Measurements from ENCODE around the gene AKAP1.

The AKAP1 gene

DNA sequence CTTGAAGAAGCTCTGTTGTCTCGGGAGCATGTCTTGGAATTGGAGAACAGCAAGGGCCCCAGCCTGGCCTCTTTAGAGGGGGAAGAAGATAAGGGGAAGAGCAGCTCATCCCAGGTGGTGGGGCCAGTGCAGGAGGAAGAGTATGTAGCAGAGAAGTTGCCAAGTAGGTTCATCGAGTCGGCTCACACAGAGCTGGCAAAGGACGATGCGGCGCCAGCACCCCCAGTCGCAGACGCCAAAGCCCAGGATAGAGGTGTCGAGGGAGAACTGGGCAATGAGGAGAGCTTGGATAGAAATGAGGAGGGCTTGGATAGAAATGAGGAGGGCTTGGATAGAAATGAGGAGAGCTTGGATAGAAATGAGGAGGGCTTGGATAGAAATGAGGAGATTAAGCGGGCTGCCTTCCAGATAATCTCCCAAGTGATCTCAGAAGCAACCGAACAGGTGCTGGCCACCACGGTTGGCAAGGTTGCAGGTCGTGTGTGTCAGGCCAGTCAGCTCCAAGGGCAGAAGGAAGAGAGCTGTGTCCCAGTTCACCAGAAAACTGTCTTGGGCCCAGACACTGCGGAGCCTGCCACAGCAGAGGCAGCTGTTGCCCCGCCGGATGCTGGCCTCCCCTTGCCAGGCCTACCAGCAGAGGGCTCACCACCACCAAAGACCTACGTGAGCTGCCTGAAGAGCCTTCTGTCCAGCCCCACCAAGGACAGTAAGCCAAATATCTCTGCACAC, 21.2 kb downstream of the AKAP1 start:
- no peak for DNase-seq

DNA sequence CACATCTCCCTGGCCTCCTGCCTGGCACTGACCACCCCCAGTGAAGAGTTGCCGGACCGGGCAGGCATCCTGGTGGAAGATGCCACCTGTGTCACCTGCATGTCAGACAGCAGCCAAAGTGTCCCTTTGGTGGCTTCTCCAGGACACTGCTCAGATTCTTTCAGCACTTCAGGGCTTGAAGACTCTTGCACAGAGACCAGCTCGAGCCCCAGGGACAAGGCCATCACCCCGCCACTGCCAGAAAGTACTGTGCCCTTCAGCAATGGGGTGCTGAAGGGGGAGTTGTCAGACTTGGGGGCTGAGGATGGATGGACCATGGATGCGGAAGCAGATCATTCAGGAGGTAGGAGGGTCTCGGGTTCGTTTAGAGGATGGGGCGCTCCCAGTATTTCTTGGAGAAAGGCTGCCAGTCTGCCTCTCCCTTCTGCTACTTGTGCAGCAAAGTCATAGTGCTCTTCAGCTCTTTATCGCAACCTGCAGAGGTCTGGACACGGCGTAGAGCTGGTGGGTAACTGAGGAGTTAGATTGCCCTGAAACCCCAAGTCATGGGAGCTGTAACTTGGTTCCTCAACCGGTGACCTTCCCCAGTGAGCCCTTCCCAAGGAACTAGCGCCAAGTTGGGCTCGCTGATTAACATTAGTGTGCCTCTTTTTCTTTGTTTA, 21.9 kb downstream of the AKAP1 start:
- no peak for DNase-seq

DNA sequence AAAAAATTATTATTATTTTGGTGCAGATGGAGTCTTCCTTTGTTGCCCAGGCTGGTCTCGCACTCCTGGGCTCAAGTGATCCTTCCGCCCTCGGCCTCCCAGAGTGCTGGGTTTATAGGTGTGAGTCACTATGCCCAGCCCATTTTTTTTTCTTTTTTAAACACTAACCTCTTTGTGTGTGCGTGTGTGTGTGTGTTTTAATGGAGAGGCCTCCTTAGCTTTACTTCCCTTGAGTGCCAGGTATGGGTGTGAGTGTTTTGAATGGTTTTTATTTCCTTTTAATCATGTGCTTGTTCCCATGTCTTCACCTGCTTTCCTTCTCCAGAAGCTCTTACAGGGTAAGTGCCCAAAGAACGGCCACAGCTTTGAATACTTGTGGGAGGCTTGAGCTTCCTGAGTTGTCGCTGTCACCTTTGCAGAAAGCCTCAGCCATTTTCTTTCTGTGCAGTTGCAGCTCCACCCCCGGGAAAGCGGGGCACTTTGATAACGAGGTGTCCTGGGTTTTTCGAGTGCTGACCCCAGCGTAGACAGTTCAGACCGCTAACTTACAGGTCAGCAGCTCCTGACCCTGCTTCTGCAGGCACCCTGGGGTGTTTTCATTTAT, 22.6 kb downstream of the AKAP1 start:
- no peak for DNase-seq

DNA sequence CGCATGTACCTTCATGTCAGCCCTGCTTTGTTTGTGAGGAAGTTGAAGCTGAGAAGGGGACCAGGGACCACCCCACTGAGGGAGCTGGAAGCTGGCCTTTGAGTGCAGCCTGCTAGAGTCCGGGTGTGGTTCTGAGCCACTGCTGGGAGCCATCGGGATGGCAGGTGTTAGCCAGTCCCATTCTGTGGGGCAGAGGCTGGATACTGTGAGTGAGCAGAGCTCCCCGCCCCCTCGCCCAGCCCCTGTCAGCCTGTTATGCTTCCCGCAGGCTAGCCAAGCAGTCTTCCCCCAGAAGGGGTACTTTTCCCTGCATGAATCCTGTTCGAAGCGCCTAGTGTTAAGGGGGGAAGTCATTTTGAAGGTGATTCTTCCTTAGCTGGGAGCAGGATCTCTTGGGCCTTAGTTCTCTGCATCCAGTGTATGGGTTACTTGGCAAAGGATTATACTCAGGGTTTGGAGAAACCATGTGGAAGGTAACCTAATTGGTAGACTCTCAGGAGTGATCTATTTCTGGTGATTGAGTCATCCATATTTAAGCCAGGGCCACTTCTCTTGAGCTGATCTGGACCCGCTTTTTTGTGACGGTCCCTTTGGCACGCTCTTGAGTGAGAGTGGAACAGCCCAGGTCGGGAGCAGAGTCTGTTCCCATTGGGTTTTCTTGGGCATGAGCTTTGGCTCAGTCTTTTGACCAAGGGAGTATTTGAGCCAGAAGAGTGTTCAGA, 23.8 kb downstream of the AKAP1 start:
- no peak for DNase-seq

DNA sequence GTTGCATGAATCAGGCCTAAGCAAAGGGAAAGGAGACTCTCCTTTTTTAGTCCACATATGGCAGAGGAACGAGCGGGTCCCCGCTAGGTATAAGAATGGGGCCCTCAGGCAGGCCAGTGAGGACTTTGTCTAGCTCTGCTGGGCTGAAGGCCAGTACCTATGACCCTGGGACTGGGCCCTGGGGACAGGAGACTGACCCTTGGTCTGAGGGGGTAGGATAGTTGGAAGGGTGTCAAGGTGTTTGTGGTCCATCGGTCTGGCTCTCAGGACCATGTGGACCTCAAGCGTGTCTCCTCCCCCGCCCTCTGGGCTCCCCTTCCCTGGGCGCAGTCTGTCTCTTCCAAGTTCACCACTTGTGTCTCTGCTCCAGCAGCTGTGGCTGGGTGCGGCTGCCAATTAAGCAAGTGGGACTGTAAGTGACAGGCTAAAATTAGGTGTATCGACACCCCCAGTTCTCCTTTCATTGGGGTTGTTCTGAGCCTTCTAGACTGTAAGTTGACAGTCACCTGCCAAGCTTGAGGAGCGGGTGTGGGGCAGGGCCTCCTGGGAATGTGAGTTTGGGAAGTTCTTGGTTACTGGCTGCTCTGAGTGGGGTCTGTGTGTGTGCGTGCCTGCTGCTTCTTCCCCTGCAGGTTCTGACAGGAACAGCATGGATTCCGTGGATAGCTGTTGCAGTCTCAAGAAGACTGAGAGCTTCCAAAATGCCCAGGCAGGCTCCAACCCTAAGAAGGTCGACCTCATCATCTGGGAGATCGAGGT, 24.5 kb downstream of the AKAP1 start:
- DNase-seq, result no peak

DNA sequence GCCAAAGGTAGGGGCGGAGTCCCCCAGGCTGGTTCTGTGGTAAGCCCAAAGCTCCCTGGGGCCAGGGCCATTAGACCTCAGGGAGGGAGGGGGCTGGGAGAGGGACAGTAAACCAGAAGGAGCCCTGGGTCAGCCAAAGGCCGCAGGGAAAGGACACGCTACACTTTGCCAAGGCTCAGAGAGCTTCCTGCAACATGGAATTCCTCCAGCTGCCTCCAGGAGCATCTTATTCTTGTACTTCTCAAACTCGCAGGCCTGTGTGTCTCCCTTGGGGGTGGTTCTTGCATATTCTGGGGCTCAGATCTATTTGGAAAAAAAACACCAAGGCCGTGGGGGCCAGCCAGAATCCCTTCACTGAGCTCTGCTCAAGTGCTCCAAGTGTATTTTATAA, 25.1 kb downstream of the AKAP1 start:
- no peak for DNase-seq

DNA sequence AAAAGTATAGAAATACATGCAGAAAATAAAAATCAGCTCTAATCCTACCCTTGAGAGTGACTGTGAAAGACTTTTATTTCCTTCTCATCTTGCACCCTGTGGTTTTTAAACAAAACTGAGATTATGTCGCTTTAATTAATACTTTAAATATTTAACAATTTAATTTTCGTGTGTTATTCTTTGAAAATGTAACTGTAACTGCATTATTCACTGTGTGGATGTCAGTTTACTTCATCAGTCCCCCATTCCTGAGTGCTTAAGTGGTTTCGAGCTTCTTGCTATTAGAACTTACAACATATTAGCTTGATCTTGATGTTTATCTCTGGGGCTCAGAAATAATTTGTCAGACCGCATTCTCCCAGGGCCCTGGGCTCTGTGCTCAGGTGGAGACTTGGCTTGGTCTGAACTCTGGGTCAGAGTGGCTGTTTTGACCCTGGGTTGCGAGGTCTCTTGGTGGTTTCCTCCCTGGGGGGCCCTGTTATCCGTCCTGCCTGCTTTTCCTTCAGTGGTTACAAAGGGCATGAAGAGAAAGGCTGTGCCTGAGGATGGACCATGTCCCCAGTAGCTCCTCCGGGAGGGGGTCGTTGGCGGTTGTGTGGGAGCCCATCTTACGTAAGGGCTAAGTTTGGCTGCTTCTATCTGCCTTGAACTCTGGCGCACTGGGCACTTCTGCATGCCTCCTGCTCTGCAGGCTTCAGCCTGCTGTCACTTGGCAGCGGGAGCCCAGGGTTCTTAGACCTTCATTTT, 25.7 kb downstream of the AKAP1 start:
- no peak for DNase-seq

DNA sequence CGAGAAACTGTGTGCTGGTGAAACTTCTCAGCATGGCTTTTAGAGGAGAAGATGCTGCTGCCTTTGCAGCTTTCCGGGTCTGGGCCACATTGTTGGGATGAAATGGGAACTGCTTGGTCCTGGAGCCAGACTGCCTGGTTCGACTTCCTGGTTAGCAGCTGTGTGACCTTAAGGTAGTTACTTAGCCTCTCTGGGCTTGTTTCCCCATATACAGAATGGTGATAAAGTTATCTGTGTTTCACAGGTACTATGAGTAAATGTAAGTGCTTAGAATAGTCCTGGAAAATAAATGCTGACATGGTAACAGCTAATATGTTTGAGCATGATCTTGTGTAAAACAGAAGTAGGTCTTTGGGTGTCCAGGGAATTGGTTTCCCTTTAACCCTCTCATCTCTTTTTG, 26.3 kb downstream of the AKAP1 start:
- DNase-seq, result no peak

DNA sequence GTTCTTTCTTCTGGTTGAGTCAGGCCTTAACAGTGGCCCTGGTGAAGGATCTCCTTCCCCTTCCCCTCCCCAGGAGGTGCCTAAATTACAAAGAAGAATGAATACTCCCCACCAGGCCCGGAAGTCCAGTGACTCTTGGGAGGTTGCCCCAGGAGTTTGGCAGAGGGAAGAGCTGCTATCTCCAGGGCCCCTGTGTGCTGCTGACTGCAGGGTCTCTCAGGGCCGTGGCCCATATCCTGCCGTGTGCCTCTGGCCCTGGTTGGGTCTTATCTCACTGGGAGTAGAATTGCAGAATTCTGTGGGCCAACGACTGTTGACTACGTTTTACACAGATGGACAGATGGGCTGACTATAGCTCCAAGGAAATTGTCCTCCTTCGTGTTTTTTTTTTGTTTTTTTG, 28.0 kb downstream of the AKAP1 start:
- no peak for DNase-seq

DNA sequence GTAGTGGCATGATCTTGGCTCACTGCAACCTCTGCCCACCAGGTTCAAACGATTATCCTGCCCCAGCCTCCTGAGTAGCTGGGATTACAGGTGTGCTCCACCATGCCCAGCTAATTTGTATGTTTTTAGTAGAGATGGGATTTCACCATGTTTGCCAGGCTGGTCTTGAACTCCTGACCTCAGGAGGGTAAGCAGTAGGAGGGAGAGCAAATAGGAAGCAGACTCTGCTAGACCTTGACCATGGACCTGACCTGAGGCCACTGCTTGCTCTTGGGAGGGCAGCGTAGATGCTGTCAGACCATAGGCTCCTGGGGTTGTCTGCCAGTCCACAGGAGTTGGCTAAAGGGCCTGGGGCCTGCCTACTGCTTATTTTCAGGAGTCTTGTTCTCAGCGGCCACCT, 28.6 kb downstream of the AKAP1 start:
- DNase-seq, result no peak

DNA sequence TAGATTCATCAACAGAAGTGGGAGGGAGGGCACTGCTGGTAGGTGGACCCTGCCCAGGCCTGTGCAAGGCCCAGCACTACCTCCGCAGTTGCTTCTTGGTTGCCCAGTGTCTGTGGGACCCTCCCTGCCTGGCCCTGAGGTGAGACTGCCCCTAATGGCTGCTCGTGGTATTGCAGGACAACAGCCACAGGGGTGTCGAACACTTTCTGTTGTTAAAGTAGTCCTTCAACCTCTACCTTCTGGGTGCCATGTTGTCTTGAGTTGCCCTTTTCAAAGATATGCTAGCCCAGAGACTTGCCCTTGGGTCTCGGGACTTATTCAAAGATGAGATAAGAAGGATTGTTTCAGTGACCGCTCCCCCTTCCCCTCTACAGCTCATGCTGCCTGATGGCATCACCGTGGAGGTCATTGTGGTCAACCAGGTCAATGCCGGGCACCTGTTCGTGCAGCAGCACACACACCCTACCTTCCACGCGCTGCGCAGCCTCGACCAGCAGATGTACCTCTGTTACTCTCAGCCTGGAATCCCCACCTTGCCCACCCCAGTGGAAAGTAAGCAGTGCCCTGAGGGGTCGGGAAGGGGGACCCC, 29.1 kb downstream of the AKAP1 start:
- DNase-seq, result peak; percentile 76

DNA sequence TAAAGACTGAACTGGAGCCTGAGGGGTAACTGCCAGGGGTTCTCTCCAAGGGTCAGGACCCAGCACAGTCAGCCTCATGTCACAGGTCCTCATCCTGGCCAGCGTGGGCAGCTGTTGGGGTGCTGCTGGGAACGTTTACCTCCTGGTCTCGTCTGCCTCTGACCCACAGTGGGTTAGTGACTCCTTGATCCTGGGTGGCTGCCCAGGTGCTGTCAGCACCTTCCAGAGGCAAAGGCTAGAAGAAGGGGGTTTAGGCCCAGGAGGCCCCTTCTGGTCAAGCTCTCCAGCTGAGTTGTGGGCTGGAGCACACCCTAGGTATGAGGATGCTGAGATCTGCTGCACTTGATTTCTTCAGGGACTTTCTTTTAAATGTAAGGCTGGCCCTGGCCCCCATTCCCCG, 30.3 kb downstream of the AKAP1 start:
- no peak for DNase-seq

DNA sequence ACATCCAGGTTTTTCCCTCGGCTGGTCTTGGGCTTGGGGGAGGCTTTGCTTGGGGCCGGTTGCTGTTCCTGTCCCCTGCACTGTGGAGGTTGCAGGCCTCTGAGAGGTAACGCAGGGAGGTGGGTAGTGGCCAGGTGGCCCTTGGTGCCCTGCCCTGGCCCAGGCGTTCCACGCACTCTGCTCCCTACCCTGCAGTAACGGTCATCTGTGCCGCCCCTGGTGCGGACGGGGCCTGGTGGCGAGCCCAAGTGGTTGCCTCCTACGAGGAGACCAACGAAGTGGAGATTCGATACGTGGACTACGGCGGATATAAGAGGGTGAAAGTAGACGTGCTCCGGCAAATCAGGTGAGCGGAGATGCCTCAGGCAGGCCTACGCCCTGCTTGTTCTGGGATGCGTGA, 30.9 kb downstream of the AKAP1 start:
- no peak for DNase-seq

DNA sequence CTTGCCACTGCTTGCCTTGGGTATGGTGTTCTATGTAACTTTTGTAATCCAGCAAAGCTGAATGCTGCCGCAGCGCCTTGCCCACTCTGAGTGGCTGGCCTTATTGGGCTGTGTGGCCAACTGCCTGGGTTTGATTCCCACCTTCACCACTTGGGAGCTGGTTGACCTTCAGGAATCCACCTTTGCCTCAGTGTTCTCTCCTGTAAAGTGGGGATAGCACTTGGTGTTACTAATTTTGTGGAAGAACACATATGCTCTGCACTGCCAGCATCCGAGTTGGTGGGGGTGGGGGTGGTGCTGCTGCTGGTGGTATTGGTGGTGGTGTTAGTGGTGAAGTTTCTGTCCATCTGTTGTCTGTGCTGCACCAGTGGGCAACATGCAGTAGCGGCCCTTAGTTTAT, 32.8 kb downstream of the AKAP1 start:
- no peak for DNase-seq

DNA sequence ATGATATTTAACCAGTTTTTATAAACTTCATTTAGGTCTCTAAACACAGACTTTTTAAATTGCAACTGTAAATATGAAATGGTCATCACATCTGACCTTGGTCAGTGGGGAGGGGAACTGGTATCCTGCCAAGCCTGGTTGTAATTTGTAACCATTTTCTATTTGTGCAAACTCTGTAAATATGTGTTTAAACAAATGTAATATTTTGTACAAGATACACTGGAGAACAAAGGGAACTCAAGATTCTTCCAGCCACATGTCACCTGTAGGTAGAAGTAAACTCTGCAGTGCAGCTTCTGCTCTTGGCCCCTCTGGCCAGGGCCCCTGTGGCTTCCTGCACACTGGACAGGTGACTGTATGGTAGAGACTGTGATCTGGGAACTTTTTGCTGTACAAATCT, 35.8 kb downstream of the AKAP1 start:
- no peak for DNase-seq

DNA sequence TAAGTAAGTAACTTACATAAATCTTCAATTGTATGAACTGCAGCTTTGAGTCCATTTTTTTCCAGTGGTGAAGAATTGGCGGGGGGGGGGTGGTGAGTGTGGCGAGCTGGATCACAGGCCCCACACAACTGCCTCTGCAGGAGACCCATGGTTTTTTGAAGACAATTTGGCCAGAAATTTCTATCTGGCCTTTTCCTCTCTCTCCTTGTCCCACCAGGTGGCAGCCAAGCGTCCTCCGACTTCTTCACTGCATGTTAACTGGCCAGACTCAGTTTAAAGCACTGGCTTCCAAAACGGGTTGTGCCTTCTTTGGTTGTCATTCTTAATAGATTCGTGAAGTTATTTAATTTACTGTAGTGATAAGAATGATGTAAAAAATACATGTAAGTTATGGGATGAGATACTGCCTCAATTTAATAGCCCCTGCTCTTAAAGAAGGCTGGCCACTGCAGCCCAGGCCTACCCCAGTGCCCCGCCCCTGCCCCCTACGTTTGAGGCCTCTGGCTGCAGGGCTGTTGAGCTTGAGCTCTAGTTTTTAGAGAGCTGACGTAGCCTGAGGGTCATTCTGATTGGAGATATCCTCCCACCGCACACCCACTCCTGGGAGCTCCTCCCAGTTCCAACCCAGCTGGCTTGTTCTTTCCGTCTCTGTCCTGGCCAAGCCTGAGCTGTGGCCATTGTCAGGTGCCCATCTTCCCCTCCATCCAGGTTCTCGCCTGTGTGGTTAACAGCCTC, 36.4 kb downstream of the AKAP1 start:
- DNase-seq, result no peak

DNA sequence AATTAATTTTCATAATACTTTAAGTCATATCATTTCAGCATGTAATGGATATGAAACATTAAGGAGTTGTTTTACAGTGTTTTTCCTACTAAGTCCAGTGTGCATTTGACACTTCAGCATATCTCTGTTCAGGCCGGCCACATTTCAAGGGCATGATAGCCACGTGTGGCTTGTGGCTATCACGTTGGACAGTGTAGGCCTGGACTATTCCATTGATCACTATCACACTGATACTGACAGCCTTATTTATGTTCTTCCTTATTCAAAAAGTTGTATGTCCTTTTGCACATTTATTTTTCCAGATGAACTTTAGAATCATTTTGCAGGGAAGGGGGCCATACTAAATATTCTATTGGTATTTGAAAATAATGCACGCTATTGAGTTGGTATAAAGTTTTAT, 39.0 kb downstream of the AKAP1 start:
- no peak for DNase-seq

DNA sequence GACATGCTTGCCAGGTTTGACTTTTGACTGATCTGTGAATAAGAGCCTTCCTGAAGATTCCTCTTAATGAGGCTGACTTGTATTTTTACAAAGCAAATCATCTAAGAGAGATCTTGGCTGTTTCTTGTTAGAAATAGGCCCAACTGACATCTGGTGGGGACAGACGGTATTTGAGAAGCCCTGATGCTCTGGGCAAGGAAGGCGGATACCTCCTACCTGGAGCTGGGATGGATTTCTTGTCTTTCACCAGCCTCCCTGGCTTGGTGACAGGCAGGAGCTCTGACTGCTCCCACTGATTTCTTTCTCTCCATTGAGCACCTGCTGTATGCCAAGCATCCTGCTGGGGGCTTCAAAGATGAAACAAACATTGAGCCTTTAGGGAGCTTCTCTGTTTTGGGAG, 40.4 kb downstream of the AKAP1 start:
- no peak for DNase-seq

DNA sequence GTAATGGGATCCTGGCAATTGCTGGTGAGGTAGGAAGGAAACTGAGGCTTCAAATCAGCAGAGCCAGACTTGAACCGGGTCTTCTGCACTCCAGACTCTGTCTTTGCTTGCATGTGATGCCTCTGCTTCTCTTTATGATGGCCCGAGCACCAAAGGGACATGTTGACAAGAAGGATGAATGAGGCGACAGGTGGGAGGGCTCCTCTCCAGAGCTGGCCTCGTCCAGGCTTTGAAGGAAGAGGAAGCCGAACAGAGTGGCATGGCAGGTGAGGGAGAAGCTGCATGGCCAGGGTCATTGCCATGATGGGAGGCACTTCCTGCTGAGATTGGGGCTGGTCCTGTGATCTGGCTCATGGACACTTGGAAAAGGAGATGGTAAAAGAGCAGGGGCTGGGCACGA, 40.8 kb downstream of the AKAP1 start:
- no peak for DNase-seq

DNA sequence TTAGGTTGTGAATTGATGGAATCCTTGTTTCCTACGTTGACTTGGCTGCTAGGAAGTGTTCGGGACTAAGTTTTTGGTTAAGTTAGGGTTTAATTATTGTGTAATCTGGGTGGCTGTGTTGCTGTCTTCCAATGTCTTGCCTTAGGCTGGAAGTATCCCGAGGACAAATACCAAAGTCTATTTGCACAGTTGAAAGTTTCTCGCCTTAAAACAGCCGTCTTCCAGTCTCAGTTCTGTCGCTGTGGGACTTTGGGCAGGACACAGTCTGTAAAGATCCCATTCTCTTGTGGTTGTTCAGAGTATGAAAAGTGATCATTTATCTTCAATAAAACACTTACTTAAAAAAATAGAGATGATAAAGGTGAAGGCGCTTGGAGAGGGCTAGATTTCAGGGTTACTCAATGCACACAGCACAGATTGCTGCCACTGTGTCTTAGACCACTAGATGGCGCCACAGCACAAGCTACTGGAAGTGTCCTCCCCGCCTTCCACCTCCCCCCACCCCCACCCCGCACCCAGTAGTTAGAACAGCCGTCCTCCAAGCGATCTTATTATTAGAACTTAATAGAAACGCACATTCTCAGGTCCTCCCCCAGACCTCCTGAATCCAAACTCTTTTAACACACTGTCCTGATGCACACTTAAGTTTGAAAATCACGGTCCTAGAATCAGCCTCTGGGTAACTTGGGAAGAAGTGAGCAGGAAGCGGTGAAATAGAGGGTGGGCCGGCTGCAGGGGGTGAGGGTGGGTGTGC, 45.8 kb downstream of the AKAP1 start:
- peak; percentile 78 for DNase-seq

Measured in activated T-cell treated with anti-CD3 and anti-CD28 coated beads, Interleukin-2, amount 50 U/mL, for 1 hour (primary cell).